ENCODE data around the gene ABTB2. TPM values are rescaled to one million over a fixed set of nuclear protein-coding genes. Genes with fewer than 3 reads are reported as not detected.
A peak's percentile ranks its signal among the peaks of the same experiment; 100 is the strongest.

ABTB2 gene
- total RNA-seq, 1 experiment from 2014 or later: 3.1 TPM

GRCh38 chr11:34358728-34359547, 1.1 kb upstream of the ABTB2 start:
- H3K36me3 Mint-ChIP-seq (ENCODE audit: insufficient read depth, unreplicated experiment): no peaks in the 10 kb centered on the region
- no peaks in the 10 kb centered on the region for H3K27me3 Mint-ChIP-seq (ENCODE audit: insufficient read depth, unreplicated experiment)
- H3K27ac Mint-ChIP-seq (ENCODE audit: low read depth, unreplicated experiment): no peak overlapping the region
- peak overlapping the region; percentile 74 for H3K4me3 Mint-ChIP-seq (ENCODE audit: unreplicated experiment)
- DNase-seq (ENCODE audit: unreplicated experiment): peak; percentile 83
- no peaks in the 10 kb centered on the region for H3K9me3 Mint-ChIP-seq (ENCODE audit: unreplicated experiment)
- ChIA-PET CTCF (interaction anchor here (0.6 to 6.6 kb wide), 16 partner anchors 11 to 362 kb away, joined by 3 to 108 read pairs (median 5); no protein-coding TSS in a partner anchor), POLR2A (interaction anchor here (1.2 to 2.5 kb wide), 3 partner anchors 121 to 253 kb away, joined by 3 to 12 read pairs (median 10); partner anchors contain the start of gene NAT10)
- TF ChIP-seq CTCF (IDR thresholded peaks at IDR 0.05; ENCODE audit: unreplicated experiment): peak; percentile 86
- peaks cover 8% of the 10 kb centered on the region for H3K4me1 Mint-ChIP-seq (ENCODE audit: insufficient read depth, unreplicated experiment)
- intact Hi-C loops (cut with micrococcal nuclease): loop anchor here (1.0 to 5.0 kb wide), 9 partner anchors 82 to 524 kb away; partner anchors contain the start of gene NAT10
- no TSS peak for BruUV-seq (replicated peaks)

GRCh38 chr11:34358258-34358727, 483 bp upstream of the ABTB2 start:
- no peaks in the 10 kb centered on the region for H3K9me3 Mint-ChIP-seq (ENCODE audit: unreplicated experiment)
- peaks cover 8% of the 10 kb centered on the region for H3K4me1 Mint-ChIP-seq (ENCODE audit: insufficient read depth, unreplicated experiment)
- no peak overlapping the region for H3K27ac Mint-ChIP-seq (ENCODE audit: low read depth, unreplicated experiment)
- no peak for TF ChIP-seq CTCF (IDR thresholded peaks at IDR 0.05; ENCODE audit: unreplicated experiment)
- H3K4me3 Mint-ChIP-seq (ENCODE audit: unreplicated experiment): peak overlapping the region; percentile 74
- no TSS peak for BruUV-seq (replicated peaks)
- ChIA-PET CTCF (interaction anchor here (0.6 to 6.6 kb wide), 23 partner anchors 11 to 557 kb away, joined by 3 to 108 read pairs (median 5); no protein-coding TSS in a partner anchor), POLR2A (interaction anchor here (0.8 to 2.5 kb wide), 6 partner anchors 24 to 252 kb away, joined by 3 to 12 read pairs (median 4); partner anchors contain the start of gene NAT10)
- intact Hi-C loops (cut with micrococcal nuclease): loop anchor here (2.0 to 5.0 kb wide), 4 partner anchors 81 to 166 kb away; no protein-coding TSS in a partner anchor
- DNase-seq (ENCODE audit: unreplicated experiment): peak; percentile 81
- no peaks in the 10 kb centered on the region for H3K27me3 Mint-ChIP-seq (ENCODE audit: insufficient read depth, unreplicated experiment)
- no peaks in the 10 kb centered on the region for H3K36me3 Mint-ChIP-seq (ENCODE audit: insufficient read depth, unreplicated experiment)

- no peaks in the 10 kb centered on the region for H3K9me3 Mint-ChIP-seq (ENCODE audit: unreplicated experiment)
- H3K4me1 Mint-ChIP-seq (ENCODE audit: insufficient read depth, unreplicated experiment): peaks cover 8% of the 10 kb centered on the region
- POLR2A ChIA-PET: interaction anchor here (0.6 to 2.5 kb wide), 10 partner anchors 9 to 417 kb away, joined by 3 to 12 read pairs (median 4); partner anchors contain the start of gene NAT10
- TF ChIP-seq CTCF (IDR thresholded peaks at IDR 0.05; ENCODE audit: unreplicated experiment): no peak
- H3K27me3 Mint-ChIP-seq (ENCODE audit: insufficient read depth, unreplicated experiment): no peaks in the 10 kb centered on the region
- intact Hi-C loops (cut with micrococcal nuclease): loop anchor here (5.0 kb wide), 3 partner anchors 80 to 165 kb away; no protein-coding TSS in a partner anchor
- peak; percentile 54 for DNase-seq (ENCODE audit: unreplicated experiment)
- no peaks in the 10 kb centered on the region for H3K36me3 Mint-ChIP-seq (ENCODE audit: insufficient read depth, unreplicated experiment)
- CTCF ChIA-PET: interaction anchor here (0.7 to 6.6 kb wide), 17 partner anchors 9 to 548 kb away, joined by 3 to 108 read pairs (median 4); no protein-coding TSS in a partner anchor
- H3K4me3 Mint-ChIP-seq (ENCODE audit: unreplicated experiment): peak overlapping the region; percentile 74
- H3K27ac Mint-ChIP-seq (ENCODE audit: low read depth, unreplicated experiment): no peak overlapping the region
- TSS peak; percentile 55 for BruUV-seq (replicated peaks)
Measured at GRCh38 chr11:34356913-34357700, 703 bp downstream of the ABTB2 start.

All from MCF 10A (cell line).